ENCODE measurements around the gene PPM1M. TPM values are rescaled to one million over a fixed set of nuclear protein-coding genes. Genes with fewer than 3 reads are reported as not detected.

PPM1M gene
- total and polyA plus RNA-seq, 2 experiments from 2014 or later = 21.6 to 35.7 TPM

DNA sequence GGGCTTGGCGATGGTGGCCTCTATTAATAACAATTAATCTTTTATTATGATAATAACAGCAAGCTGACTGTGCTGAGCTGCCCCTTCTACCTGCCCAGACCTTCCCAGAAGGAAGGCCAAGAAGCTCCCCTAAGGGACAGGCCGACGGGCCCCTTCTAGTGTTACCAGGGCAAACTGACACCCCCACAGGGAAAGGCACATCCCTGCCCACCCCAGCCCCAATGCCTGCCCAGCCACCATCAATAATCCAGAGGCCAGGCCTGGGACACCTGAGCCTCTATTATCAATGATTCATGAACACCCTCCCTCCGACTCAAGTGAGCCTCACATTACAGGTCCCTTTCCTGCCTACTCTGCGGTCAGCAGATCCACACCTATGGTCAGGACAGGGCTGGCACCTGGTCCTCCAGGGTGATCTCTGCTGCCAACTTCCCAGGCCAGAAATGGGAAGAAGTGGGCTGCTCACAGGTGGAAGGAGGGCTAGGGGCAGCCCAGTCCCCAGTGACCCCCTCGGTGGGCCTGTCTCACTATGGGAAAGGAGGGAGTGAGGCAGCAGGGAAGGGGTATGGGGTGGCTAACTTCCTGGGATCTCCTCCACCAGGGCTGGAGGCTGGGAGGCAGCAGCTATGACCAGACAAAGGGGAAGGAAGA, 8.4 kb upstream of the PPM1M start:
- H3K79me2 ChIP-seq (ENCODE audit: insufficient read depth) = peaks cover 68% of the 10 kb centered on the region
- H2AFZ ChIP-seq = no peak overlapping the region
- H3K4me2 ChIP-seq (ENCODE audit: unreplicated experiment) = peak overlapping the region; percentile 80
- in situ Hi-C loops (cut with MboI) = loop anchor here (10.0 kb wide), 1 partner anchor 108 kb away; no protein-coding TSS in a partner anchor
- H3K9me2 ChIP-seq (ENCODE audit: insufficient read depth) = no peaks in the 10 kb centered on the region
- H3K4me3 ChIP-seq = peak overlapping the region; percentile 80
- DNase-seq = no peak
- H3K36me3 ChIP-seq (ENCODE audit: low read depth) = no peaks in the 10 kb centered on the region
- peaks cover 32% of the 10 kb centered on the region for H3K4me1 ChIP-seq (ENCODE audit: insufficient read depth)
- H4K20me1 ChIP-seq (ENCODE audit: insufficient read depth) = no peaks in the 10 kb centered on the region
- TF ChIP-seq EZH2phosphoT487 (IDR thresholded peaks at IDR 0.05; ENCODE audit: insufficient read depth, low read depth) (no peak), EZH2 (IDR thresholded peaks at IDR 0.05; ENCODE audit: insufficient read depth, poor library complexity, severe bottlenecking) (no peak)
- peak overlapping the region; percentile 100 for H3K27ac ChIP-seq
- whole genome bisulfite sequencing, 2 experiments (ENCODE audit: low coverage in 1 of 2, low lambda C conversion rate in 2 of 2, missing lambda C conversion rate in 2 of 2) = 45 to 46% methylated on average over 6 of the region's 6 CpGs
- H3F3A ChIP-seq (ENCODE audit: insufficient read depth) = peaks cover 33% of the 10 kb centered on the region
- no peaks in the 10 kb centered on the region for H3K9me3 ChIP-seq (ENCODE audit: low read depth)
- peak overlapping the region; percentile 71 for H3K9ac ChIP-seq
- H3K27me3 ChIP-seq (replicated peaks; ENCODE audit: insufficient read depth) = no peaks in the 10 kb centered on the region

- Histone ChIP-seq H3K79me2 (ENCODE audit: insufficient read depth) (peaks cover 62% of the 10 kb centered on the region), H3K4me2 (ENCODE audit: unreplicated experiment) (peak overlapping the region; percentile 87), H4K20me1 (ENCODE audit: insufficient read depth) (no peaks in the 10 kb centered on the region), H3K27ac (peak overlapping the region; percentile 100), H3K9ac (peak overlapping the region; percentile 93), H3K9me3 (ENCODE audit: low read depth) (no peaks in the 10 kb centered on the region), H3F3A (ENCODE audit: insufficient read depth) (peaks cover 33% of the 10 kb centered on the region), H3K4me1 (ENCODE audit: insufficient read depth) (peaks cover 32% of the 10 kb centered on the region), H3K27me3 (replicated peaks; ENCODE audit: insufficient read depth) (no peaks in the 10 kb centered on the region), H3K36me3 (ENCODE audit: low read depth) (no peaks in the 10 kb centered on the region), H3K9me2 (ENCODE audit: insufficient read depth) (no peaks in the 10 kb centered on the region), H2AFZ (no peak overlapping the region), H3K4me3 (peak overlapping the region; percentile 80)
- peak; percentile 98 for DNase-seq
- in situ Hi-C loops (cut with MboI) = loop anchor here (10.0 kb wide), 1 partner anchor 107 kb away; no protein-coding TSS in a partner anchor
- WGBS, 2 experiments (ENCODE audit: low coverage in 1 of 2, low lambda C conversion rate in 2 of 2, missing lambda C conversion rate in 2 of 2) = 1 to 3% methylated on average over 8 of the region's 8 CpGs
- no peak for TF ChIP-seq EZH2 (IDR thresholded peaks at IDR 0.05; ENCODE audit: insufficient read depth, poor library complexity, severe bottlenecking)
- no peak for TF ChIP-seq EZH2phosphoT487 (IDR thresholded peaks at IDR 0.05; ENCODE audit: insufficient read depth, low read depth)
Observed at GRCh38 chr3:52237657-52238172, 7.8 kb upstream of the PPM1M start.

DNA sequence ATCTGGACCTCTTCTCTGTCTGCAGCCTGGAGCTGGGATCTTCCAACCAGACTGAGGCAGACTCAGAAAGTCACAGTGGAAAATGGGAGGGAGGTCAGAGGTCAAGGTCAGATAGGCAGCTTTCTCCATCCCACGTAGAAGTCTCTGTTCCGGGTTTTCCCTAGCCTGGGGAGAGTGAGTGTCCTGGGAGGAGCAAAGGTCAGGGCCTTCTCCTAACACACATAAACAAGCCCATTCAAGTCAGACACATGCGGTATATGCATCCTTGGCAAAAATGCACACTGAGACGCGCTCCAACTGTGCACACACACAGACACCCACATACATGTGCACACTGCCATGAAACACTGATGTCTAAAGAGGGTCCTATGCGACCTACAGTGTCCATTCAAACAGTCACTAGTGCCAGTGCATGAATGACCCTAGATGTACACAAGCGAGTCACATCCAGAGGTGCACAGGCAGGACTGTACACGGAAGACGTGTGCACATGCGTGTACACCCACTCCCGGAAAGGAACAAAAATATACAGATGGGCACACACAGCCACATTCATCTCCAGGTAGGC, 7.3 kb upstream of the PPM1M start:
- WGBS, 2 experiments (ENCODE audit: low coverage in 1 of 2, low lambda C conversion rate in 2 of 2, missing lambda C conversion rate in 2 of 2) = 4 to 5% methylated on average over 11 of the region's 11 CpGs
- TF ChIP-seq EZH2phosphoT487 (IDR thresholded peaks at IDR 0.05; ENCODE audit: insufficient read depth, low read depth) (no peak), EZH2 (IDR thresholded peaks at IDR 0.05; ENCODE audit: insufficient read depth, poor library complexity, severe bottlenecking) (no peak)
- Histone ChIP-seq H3K36me3 (ENCODE audit: low read depth) (no peaks in the 10 kb centered on the region), H4K20me1 (ENCODE audit: insufficient read depth) (no peaks in the 10 kb centered on the region), H3K9me3 (ENCODE audit: low read depth) (no peaks in the 10 kb centered on the region), H3K79me2 (ENCODE audit: insufficient read depth) (peaks cover 56% of the 10 kb centered on the region), H3K9me2 (ENCODE audit: insufficient read depth) (no peaks in the 10 kb centered on the region), H2AFZ (peak overlapping the region; percentile 85), H3K4me2 (ENCODE audit: unreplicated experiment) (peak overlapping the region; percentile 87), H3K27me3 (replicated peaks; ENCODE audit: insufficient read depth) (no peaks in the 10 kb centered on the region), H3K4me1 (ENCODE audit: insufficient read depth) (peaks cover 32% of the 10 kb centered on the region), H3F3A (ENCODE audit: insufficient read depth) (peaks cover 33% of the 10 kb centered on the region), H3K4me3 (peak overlapping the region; percentile 80), H3K27ac (peak overlapping the region; percentile 100), H3K9ac (peak overlapping the region; percentile 93)
- in situ Hi-C loops (cut with MboI) = loop anchor here (10.0 kb wide), 1 partner anchor 107 kb away; no protein-coding TSS in a partner anchor
- peak; percentile 54 for DNase-seq

- TF ChIP-seq EZH2phosphoT487 (IDR thresholded peaks at IDR 0.05; ENCODE audit: insufficient read depth, low read depth) = no peak
- no peak for TF ChIP-seq EZH2 (IDR thresholded peaks at IDR 0.05; ENCODE audit: insufficient read depth, poor library complexity, severe bottlenecking)
Observed at GRCh38 chr3:52238761-52239701, 6.5 kb upstream of the PPM1M start, which contains the start of gene TWF2. Gene TWF2, minus strand, starts transcription at chr3:52239158. Its CDS starts 142 bp downstream, at chr3:52239016.

More at GRCh38 chr3:52238761-52239701, 6.5 kb upstream of the PPM1M start, which contains the start of gene TWF2:
- peak within 1 kb of the TSS; percentile 93 for H3K9ac ChIP-seq
- no peaks in the 10 kb centered on the region for H4K20me1 ChIP-seq (ENCODE audit: insufficient read depth)
- peaks cover 35% of the 10 kb centered on the region for H3K4me1 ChIP-seq (ENCODE audit: insufficient read depth)
- peak; percentile 91 for DNase-seq
- no peaks in the 10 kb centered on the region for H3K36me3 ChIP-seq (ENCODE audit: low read depth)
- H3K27ac ChIP-seq = peak within 1 kb of the TSS; percentile 100
- in situ Hi-C loops (cut with MboI) = loop anchor here (10.0 kb wide), 1 partner anchor 106 kb away; no protein-coding TSS in a partner anchor
- H3K9me3 ChIP-seq (ENCODE audit: low read depth) = no peaks in the 10 kb centered on the region
- H3F3A ChIP-seq (ENCODE audit: insufficient read depth) = peaks cover 39% of the 10 kb centered on the region
- peak within 1 kb of the TSS; percentile 80 for H3K4me3 ChIP-seq
- H3K9me2 ChIP-seq (ENCODE audit: insufficient read depth) = no peaks in the 10 kb centered on the region
- WGBS, 2 experiments (ENCODE audit: low coverage in 1 of 2, low lambda C conversion rate in 2 of 2, missing lambda C conversion rate in 2 of 2) = 1% methylated on average over 61 to 79 of the region's 92 CpGs
- peak within 1 kb of the TSS; percentile 87 for H3K4me2 ChIP-seq (ENCODE audit: unreplicated experiment)
- peak within 1 kb of the TSS; percentile 85 for H2AFZ ChIP-seq
- H3K27me3 ChIP-seq (replicated peaks; ENCODE audit: insufficient read depth) = no peaks in the 10 kb centered on the region
- peaks cover 51% of the 10 kb centered on the region for H3K79me2 ChIP-seq (ENCODE audit: insufficient read depth)
